A549 (cell line): ENCODE measurements around the gene EPB42.

Experiments
- EHMT2 ChIP-seq: fragments of 200-600 bp; sonication (generic); IDR thresholded peaks from 2 replicates; pipeline ENCODE4 v1.6.1; 2016; ENCODE audit warnings: antibody characterized with exemption, low read depth, mild to moderate bottlenecking, moderate library complexity
- REST ChIP-seq: fragments of 200-600 bp; sonication (generic); IDR thresholded peaks from 2 replicates; pipeline ENCODE4 v1.6.1; 2016; ENCODE audit warnings: antibody characterized with exemption, mild to moderate bottlenecking, moderate library complexity
- USF2 ChIP-seq: fragments of 450-650 bp; IDR thresholded peaks from 2 replicates; pipeline ENCODE4 v1.6.1; 2014; ENCODE audit warnings: antibody characterized with exemption

- TF ChIP-seq EHMT2 (no peak), REST (no peak), USF2 (no peak)
Observed at GRCh38 chr15:43250785-43251184, 30.0 kb upstream of the EPB42 start.
